HEK293 (cell line): ENCODE measurements around the gene FFAR4.

Source experiments
- ATF2 ChIP-seq: fragments of 450-650 bp; formaldehyde crosslinking; IDR thresholded peaks from 2 replicates; pipeline ENCODE4 v1.5.1; 2016; ENCODE audit warnings: missing biosample characterization, missing genetic modification characterization, low read depth
- GLI2 ChIP-seq: fragments of 450-650 bp; formaldehyde crosslinking; IDR thresholded peaks from 2 replicates; pipeline ENCODE4; 2017; ENCODE audit warnings: missing biosample characterization, missing genetic modification characterization, low read depth, borderline replicate concordance
- KLF1 ChIP-seq: fragments of 450-650 bp; formaldehyde crosslinking; IDR thresholded peaks from 2 replicates; pipeline ENCODE4 v1.5.1; 2016; ENCODE audit warnings: missing biosample characterization, missing genetic modification characterization
- PBX3 ChIP-seq: sonication (generic); formaldehyde crosslinking; IDR thresholded peaks from 2 replicates; pipeline ENCODE4 v1.8.1; 2022; ENCODE audit warnings: mild to moderate bottlenecking, moderate library complexity, missing genetic modification reagents
- REST ChIP-seq: fragments of 450-650 bp; formaldehyde crosslinking; IDR thresholded peaks from 2 replicates; pipeline ENCODE4 v1.5.1; 2016; ENCODE audit warnings: missing biosample characterization, missing genetic modification characterization
- SP7 ChIP-seq: fragments of 450-650 bp; formaldehyde crosslinking; IDR thresholded peaks from 2 replicates; pipeline ENCODE4 v1.5.1; 2016; ENCODE audit warnings: missing biosample characterization, missing genetic modification characterization
- ZBTB10 ChIP-seq: fragments of 450-650 bp; formaldehyde crosslinking; IDR thresholded peaks from 2 replicates; pipeline ENCODE4 v1.5.1; 2016; ENCODE audit warnings: missing biosample characterization, missing genetic modification characterization
- ZBTB48 ChIP-seq: fragments of 450-650 bp; formaldehyde crosslinking; IDR thresholded peaks from 2 replicates; pipeline ENCODE4 v1.5.1; 2016; ENCODE audit warnings: missing biosample characterization, missing genetic modification characterization
- ZNF24 ChIP-seq: fragments of 450-650 bp; formaldehyde crosslinking; IDR thresholded peaks from 2 replicates; pipeline ENCODE4 v1.5.1; 2016; ENCODE audit warnings: missing biosample characterization, missing genetic modification characterization
- ZNF324 ChIP-seq: fragments of 450-650 bp; formaldehyde crosslinking; IDR thresholded peaks from 2 replicates; pipeline ENCODE4 v1.5.1; 2016; ENCODE audit warnings: missing biosample characterization, missing genetic modification characterization
- ZNF37A ChIP-seq: fragments of 450-650 bp; IDR thresholded peaks from 2 replicates; pipeline ENCODE4 v1.5.1; 2018; ENCODE audit warnings: missing biosample characterization, missing genetic modification characterization
- ZNF488 ChIP-seq: fragments of 450-650 bp; formaldehyde crosslinking; IDR thresholded peaks from 2 replicates; pipeline ENCODE4 v1.5.1; 2016; ENCODE audit warnings: missing biosample characterization, missing genetic modification characterization
- ZNF548 ChIP-seq: fragments of 450-650 bp; formaldehyde crosslinking; IDR thresholded peaks from 2 replicates; pipeline ENCODE4 v1.5.1; 2016; ENCODE audit warnings: missing biosample characterization, missing genetic modification characterization
- ZNF549 ChIP-seq: fragments of 450-650 bp; IDR thresholded peaks from 2 replicates; pipeline ENCODE4 v1.5.1; 2018; ENCODE audit warnings: missing biosample characterization, missing genetic modification characterization, mild to moderate bottlenecking, inconsistent platforms, moderate library complexity
- ZNF555 ChIP-seq: fragments of 450-650 bp; formaldehyde crosslinking; conservative IDR thresholded peaks from 2 replicates; pipeline ENCODE4 v1.5.1; 2017; ENCODE audit warnings: missing biosample characterization, mild to moderate bottlenecking, missing genetic modification characterization, inconsistent platforms
- ZNF561 ChIP-seq: fragments of 450-650 bp; IDR thresholded peaks from 2 replicates; pipeline ENCODE4 v1.5.1; 2018; ENCODE audit warnings: missing biosample characterization, missing genetic modification characterization, borderline replicate concordance
- ZNF629 ChIP-seq: fragments of 450-650 bp; formaldehyde crosslinking; IDR thresholded peaks from 2 replicates; pipeline ENCODE4 v1.5.1; 2017; ENCODE audit warnings: missing biosample characterization, missing genetic modification characterization
- TF ChIP-seq, protein P1 (sequence below): fragments of 450-650 bp; formaldehyde crosslinking; IDR thresholded peaks from 2 replicates; pipeline ENCODE4 v1.5.1; 2016; ENCODE audit warnings: missing biosample characterization, missing genetic modification characterization
- TF ChIP-seq, protein P2 (sequence below): fragments of 450-650 bp; formaldehyde crosslinking; IDR thresholded peaks from 2 replicates; pipeline ENCODE4 v1.5.1; 2016; ENCODE audit warnings: missing biosample characterization, missing genetic modification characterization
- TF ChIP-seq, protein P3 (sequence below): fragments of 450-650 bp; formaldehyde crosslinking; conservative IDR thresholded peaks from 2 replicates; pipeline ENCODE4 v1.5.1; 2016; ENCODE audit warnings: low read depth, missing biosample characterization, missing genetic modification characterization

Gene FFAR4

DNA sequence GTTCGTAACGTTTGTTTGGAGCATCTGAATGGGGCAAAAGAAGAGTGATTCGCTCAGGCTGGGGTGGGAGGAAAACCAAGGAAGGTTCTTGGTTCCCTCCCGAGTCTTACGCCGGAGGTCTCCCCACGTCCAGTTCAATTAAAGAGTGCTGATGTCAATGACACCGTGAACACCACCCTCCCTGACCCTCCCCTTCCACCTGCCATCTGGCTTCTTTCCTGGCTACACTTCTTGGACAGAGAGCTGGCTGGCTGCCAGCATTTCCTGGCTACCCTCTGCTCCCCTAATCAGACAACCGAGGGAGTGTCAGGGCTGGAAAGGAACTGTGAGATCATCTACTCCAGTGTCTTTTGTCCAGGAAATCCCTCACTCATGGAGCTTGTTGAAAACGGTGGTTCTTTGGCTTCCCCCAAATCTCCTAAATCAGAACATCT, 24.1 kb upstream of the FFAR4 start (continued):
- TF ChIP-seq, protein P1, sequence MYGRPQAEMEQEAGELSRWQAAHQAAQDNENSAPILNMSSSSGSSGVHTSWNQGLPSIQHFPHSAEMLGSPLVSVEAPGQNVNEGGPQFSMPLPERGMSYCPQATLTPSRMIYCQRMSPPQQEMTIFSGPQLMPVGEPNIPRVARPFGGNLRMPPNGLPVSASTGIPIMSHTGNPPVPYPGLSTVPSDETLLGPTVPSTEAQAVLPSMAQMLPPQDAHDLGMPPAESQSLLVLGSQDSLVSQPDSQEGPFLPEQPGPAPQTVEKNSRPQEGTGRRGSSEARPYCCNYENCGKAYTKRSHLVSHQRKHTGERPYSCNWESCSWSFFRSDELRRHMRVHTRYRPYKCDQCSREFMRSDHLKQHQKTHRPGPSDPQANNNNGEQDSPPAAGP (tag by site-specific recombination): peak; percentile 82
- TF ChIP-seq ATF2 (no peak), ZNF37A (tag by site-specific recombination) (peak; percentile 70; the same call in 1 of the 2 replicates), KLF1 (tag by site-specific recombination) (peak; percentile 50; the same call in 1 of the 2 replicates), ZNF549 (no peak), ZNF324 (tag by site-specific recombination) (0 out of 2 replicates have a peak, but pooled peaks have one; percentile 14), ZNF548 (tag by site-specific recombination) (no peak), GLI2 (tag by site-specific recombination) (no peak), ZNF555 (no peak), SP7 (tag by site-specific recombination) (peak; percentile 79), REST (tag by site-specific recombination) (peak; percentile 49; the same call in 1 of the 2 replicates), ZNF488 (tag by site-specific recombination) (no peak), ZNF561 (tag by site-specific recombination) (0 out of 2 replicates have a peak, but pooled peaks have one; percentile 26), ZNF629 (tag by site-specific recombination) (peak; percentile 50; the same call in 1 of the 2 replicates), ZBTB10 (tag by site-specific recombination) (0 out of 2 replicates have a peak, but pooled peaks have one; percentile 32), PBX3 (no peak), ZNF24 (tag by site-specific recombination) (0 out of 2 replicates have a peak, but pooled peaks have one; percentile 15), ZBTB48 (tag by site-specific recombination) (0 out of 2 replicates have a peak, but pooled peaks have one; percentile 60)
- TF ChIP-seq, protein P2, sequence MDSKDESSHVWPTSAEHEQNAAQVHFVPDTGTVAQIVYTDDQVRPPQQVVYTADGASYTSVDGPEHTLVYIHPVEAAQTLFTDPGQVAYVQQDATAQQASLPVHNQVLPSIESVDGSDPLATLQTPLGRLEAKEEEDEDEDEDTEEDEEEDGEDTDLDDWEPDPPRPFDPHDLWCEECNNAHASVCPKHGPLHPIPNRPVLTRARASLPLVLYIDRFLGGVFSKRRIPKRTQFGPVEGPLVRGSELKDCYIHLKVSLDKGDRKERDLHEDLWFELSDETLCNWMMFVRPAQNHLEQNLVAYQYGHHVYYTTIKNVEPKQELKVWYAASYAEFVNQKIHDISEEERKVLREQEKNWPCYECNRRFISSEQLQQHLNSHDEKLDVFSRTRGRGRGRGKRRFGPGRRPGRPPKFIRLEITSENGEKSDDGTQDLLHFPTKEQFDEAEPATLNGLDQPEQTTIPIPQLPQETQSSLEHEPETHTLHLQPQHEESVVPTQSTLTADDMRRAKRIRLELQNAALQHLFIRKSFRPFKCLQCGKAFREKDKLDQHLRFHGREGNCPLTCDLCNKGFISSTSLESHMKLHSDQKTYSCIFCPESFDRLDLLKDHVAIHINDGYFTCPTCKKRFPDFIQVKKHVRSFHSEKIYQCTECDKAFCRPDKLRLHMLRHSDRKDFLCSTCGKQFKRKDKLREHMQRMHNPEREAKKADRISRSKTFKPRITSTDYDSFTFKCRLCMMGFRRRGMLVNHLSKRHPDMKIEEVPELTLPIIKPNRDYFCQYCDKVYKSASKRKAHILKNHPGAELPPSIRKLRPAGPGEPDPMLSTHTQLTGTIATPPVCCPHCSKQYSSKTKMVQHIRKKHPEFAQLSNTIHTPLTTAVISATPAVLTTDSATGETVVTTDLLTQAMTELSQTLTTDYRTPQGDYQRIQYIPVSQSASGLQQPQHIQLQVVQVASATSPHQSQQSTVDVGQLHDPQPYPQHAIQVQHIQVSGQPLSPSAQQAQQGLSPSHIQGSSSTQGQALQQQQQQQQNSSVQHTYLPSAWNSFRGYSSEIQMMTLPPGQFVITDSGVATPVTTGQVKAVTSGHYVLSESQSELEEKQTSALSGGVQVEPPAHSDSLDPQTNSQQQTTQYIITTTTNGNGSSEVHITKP (tag by site-specific recombination): peak; percentile 78
- TF ChIP-seq, protein P3, sequence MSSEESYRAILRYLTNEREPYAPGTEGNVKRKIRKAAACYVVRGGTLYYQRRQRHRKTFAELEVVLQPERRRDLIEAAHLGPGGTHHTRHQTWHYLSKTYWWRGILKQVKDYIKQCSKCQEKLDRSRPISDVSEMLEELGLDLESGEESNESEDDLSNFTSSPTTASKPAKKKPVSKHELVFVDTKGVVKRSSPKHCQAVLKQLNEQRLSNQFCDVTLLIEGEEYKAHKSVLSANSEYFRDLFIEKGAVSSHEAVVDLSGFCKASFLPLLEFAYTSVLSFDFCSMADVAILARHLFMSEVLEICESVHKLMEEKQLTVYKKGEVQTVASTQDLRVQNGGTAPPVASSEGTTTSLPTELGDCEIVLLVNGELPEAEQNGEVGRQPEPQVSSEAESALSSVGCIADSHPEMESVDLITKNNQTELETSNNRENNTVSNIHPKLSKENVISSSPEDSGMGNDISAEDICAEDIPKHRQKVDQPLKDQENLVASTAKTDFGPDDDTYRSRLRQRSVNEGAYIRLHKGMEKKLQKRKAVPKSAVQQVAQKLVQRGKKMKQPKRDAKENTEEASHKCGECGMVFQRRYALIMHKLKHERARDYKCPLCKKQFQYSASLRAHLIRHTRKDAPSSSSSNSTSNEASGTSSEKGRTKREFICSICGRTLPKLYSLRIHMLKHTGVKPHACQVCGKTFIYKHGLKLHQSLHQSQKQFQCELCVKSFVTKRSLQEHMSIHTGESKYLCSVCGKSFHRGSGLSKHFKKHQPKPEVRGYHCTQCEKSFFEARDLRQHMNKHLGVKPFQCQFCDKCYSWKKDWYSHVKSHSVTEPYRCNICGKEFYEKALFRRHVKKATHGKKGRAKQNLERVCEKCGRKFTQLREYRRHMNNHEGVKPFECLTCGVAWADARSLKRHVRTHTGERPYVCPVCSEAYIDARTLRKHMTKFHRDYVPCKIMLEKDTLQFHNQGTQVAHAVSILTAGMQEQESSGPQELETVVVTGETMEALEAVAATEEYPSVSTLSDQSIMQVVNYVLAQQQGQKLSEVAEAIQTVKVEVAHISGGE (tag by site-specific recombination): no peak
